OCI-LY3 (cell line): ENCODE results near the gene BMI1.

Source experiments
- H2AFZ ChIP-seq: fragments of 200-600, 300-600 bp; shearing (Covaris generic); 2 replicates; pipeline ENCODE4 v1.6.0; 2014; ENCODE audit warnings: antibody characterized with exemption, low read depth, low read length
- H3K27ac ChIP-seq: fragments of 200-600, 300-600 bp; sonication (generic); 2 replicates; pipeline ENCODE4 v1.5.1; 2014; ENCODE audit warnings: mild to moderate bottlenecking, low read length, moderate library complexity, mixed read lengths
- H3K27me3 ChIP-seq: fragments of 200-600, 300-600 bp; sonication (generic); 2 replicates; pipeline ENCODE4 v1.6.1; 2014; ENCODE audit warnings: low read depth, low read length, mixed read lengths
- H3K36me3 ChIP-seq: fragments of 200-600, 300-600 bp; sonication (generic); replicated peaks from 2 replicates; pipeline ENCODE3; 2014; ENCODE audit warnings: low read depth, low read length, mixed read lengths
- H3K4me1 ChIP-seq: fragments of 300-600, 200-600 bp; sonication (generic); 2 replicates; pipeline ENCODE4 v1.6.1; 2014; ENCODE audit warnings: low read length, mixed read lengths
- H3K4me2 ChIP-seq: fragments of 200-600, 300-600 bp; sonication (generic); 2 replicates; pipeline ENCODE4 v1.6.1; 2014; ENCODE audit warnings: low read length, mixed read lengths
- H3K4me3 ChIP-seq: fragments of 300-600, 200-600 bp; sonication (generic); 2 replicates; pipeline ENCODE4 v1.5.1; 2014; ENCODE audit warnings: antibody characterized with exemption, mild to moderate bottlenecking, low read length, moderate library complexity
- H3K79me2 ChIP-seq: fragments of 300-600, 200-600 bp; shearing (Covaris generic); 2 replicates; pipeline ENCODE4 v1.6.1; 2014; ENCODE audit warnings: mild to moderate bottlenecking, low read length, mixed read lengths
- H3K9ac ChIP-seq: fragments of 300-600, 200-600 bp; shearing (Covaris generic); 2 replicates; pipeline ENCODE4 v1.6.0; 2014; ENCODE audit warnings: mild to moderate bottlenecking, low read length, moderate library complexity
- H3K9me3 ChIP-seq: fragments of 200-600, 300-600 bp; shearing (Covaris generic); 2 replicates; pipeline ENCODE4 v1.6.1; 2014; ENCODE audit warnings: low read length, mixed read lengths; ENCODE audit not compliant: insufficient read depth
- H4K20me1 ChIP-seq: fragments of 200-600, 300-600 bp; sonication (generic); 2 replicates; pipeline ENCODE4 v1.6.1; 2016; ENCODE audit warnings: low read length, mixed read lengths; ENCODE audit not compliant: insufficient read depth
- EZH2phosphoT487 ChIP-seq: fragments of 200-600 bp; shearing (Covaris generic); IDR thresholded peaks from 2 replicates; pipeline ENCODE4 v1.6.1; 2018; ENCODE audit warnings: antibody characterized with exemption, mixed run types, low read depth
- TF ChIP-seq, protein P1 (sequence below): fragments of 200-600, 300-600 bp; sonication (generic); IDR thresholded peaks from 2 replicates; pipeline ENCODE4 v1.5.1; 2014; ENCODE audit warnings: antibody characterized with exemption, low read length, low read depth

The BMI1 gene

DNA sequence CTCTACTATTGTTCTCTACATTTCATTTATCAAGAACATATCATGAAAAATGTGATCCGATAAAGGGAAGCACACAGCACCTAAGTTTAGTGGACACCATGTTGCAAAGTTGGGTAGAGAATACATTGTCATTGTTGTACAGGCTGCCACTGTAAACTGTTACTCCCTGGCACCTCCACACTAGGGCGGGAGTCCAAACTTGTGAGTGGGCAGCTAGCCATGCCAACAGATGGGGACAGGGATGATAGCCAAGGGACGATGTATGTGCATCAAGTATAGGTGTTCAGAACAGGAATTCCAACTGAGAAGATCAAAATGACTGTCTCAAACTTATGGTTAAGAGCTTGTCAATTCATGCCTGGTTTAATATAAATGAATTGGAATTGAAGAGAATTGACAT, 35.8 kb upstream of the BMI1 start:
- Histone ChIP-seq H3K27me3 (no peaks in the 10 kb centered on the region), H3K27ac (no peak overlapping the region), H3K9ac (no peak overlapping the region), H4K20me1 (no peaks in the 10 kb centered on the region), H2AFZ (no peak overlapping the region), H3K9me3 (no peaks in the 10 kb centered on the region), H3K4me1 (no peaks in the 10 kb centered on the region), H3K4me3 (no peak overlapping the region), H3K79me2 (no peaks in the 10 kb centered on the region), H3K36me3 (no peaks in the 10 kb centered on the region), H3K4me2 (no peak overlapping the region)
- TF ChIP-seq, protein P1, sequence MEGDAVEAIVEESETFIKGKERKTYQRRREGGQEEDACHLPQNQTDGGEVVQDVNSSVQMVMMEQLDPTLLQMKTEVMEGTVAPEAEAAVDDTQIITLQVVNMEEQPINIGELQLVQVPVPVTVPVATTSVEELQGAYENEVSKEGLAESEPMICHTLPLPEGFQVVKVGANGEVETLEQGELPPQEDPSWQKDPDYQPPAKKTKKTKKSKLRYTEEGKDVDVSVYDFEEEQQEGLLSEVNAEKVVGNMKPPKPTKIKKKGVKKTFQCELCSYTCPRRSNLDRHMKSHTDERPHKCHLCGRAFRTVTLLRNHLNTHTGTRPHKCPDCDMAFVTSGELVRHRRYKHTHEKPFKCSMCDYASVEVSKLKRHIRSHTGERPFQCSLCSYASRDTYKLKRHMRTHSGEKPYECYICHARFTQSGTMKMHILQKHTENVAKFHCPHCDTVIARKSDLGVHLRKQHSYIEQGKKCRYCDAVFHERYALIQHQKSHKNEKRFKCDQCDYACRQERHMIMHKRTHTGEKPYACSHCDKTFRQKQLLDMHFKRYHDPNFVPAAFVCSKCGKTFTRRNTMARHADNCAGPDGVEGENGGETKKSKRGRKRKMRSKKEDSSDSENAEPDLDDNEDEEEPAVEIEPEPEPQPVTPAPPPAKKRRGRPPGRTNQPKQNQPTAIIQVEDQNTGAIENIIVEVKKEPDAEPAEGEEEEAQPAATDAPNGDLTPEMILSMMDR: no peak
- no peak for TF ChIP-seq EZH2phosphoT487

DNA sequence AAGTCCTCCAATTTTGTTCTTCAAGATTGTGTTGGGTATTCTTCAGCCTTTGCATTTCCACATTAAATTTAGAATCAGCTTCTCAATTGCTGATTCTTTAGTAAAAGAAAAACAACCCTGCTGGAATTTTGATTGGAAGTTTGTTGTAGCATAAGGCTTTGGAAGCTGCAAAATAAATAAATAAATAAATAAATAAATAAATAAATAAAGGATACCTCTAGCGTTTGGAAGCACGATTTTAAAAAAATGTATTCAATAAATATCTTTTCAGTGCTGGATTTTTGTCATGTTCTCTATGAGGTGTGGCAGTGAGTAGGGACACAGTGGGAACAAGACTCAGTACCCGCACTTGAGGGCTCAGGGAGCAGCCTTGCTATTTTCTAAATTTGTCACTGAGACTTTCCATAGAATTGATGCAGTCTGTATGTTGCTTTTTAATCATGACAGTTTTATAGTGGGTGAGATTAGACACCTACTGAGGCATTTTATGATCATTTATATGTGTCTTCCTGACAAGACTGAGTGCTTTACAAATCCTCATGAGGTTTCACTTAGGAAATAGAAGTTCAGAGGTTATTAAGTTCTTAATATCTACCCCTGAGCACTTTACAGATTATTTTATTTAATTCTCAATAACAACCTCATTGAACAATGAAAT, 27.0 kb upstream of the BMI1 start:
- H3K79me2 ChIP-seq: no peaks in the 10 kb centered on the region
- H3K4me2 ChIP-seq: no peak overlapping the region
- TF ChIP-seq EZH2phosphoT487: no peak
- TF ChIP-seq, protein P1: no peak
- H3K9me3 ChIP-seq: no peaks in the 10 kb centered on the region
- no peak overlapping the region for H3K9ac ChIP-seq
- H3K36me3 ChIP-seq: no peaks in the 10 kb centered on the region
- H3K4me1 ChIP-seq: no peaks in the 10 kb centered on the region
- no peaks in the 10 kb centered on the region for H3K27me3 ChIP-seq
- no peaks in the 10 kb centered on the region for H4K20me1 ChIP-seq
- no peak overlapping the region for H3K4me3 ChIP-seq
- H3K27ac ChIP-seq: no peak overlapping the region
- H2AFZ ChIP-seq: no peak overlapping the region

DNA sequence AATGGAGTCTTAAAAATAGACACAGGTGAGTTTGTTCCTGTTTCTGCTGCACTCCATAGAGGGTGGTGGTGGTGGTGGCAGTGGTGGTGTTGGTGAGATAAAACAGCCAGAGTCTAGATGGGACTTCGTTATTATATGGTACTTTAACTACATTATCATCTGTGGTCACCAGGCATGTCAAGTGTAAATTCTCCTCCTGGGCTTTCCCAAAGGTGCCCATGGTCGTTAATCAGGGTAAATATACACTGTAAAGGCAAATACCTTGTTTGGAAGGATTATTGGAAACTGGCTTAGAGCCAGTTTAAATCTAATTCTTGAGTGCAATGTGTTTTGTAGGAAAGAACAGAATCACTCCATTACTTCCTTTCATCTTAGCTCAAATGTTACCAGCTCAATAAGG, 26.2 kb upstream of the BMI1 start:
- Histone ChIP-seq H3K9ac (no peak overlapping the region), H3K4me3 (no peak overlapping the region), H4K20me1 (no peaks in the 10 kb centered on the region), H2AFZ (no peak overlapping the region), H3K4me1 (no peaks in the 10 kb centered on the region), H3K36me3 (no peaks in the 10 kb centered on the region), H3K9me3 (no peaks in the 10 kb centered on the region), H3K4me2 (no peak overlapping the region), H3K27me3 (no peaks in the 10 kb centered on the region), H3K79me2 (no peaks in the 10 kb centered on the region), H3K27ac (no peak overlapping the region)
- TF ChIP-seq EZH2phosphoT487: no peak
- TF ChIP-seq, protein P1: no peak

DNA sequence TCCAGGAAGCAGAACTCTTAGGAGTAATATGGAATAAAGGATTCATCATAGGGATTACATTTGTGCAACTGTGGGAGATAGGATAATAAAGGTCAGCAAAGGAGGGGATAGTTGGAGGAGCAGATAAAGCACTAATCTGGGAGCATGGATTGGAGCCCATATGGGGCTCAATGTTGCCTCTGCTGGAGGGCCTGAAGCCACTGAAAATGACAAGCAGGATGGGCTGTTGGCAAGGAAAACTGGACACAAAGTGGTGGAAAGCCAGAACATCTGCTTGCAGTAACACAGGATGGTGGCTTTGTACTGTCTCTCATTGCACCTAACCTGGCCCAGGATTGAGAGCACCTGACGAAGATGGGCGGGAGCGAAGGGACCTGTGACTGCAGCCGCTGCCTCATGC, 19.7 kb upstream of the BMI1 start:
- Histone ChIP-seq H3K27me3 (no peaks in the 10 kb centered on the region), H3K27ac (no peak overlapping the region), H3K36me3 (no peaks in the 10 kb centered on the region), H3K9ac (no peak overlapping the region), H2AFZ (no peak overlapping the region), H3K4me3 (no peak overlapping the region), H3K4me2 (no peak overlapping the region), H3K79me2 (no peaks in the 10 kb centered on the region), H4K20me1 (no peaks in the 10 kb centered on the region), H3K9me3 (no peaks in the 10 kb centered on the region), H3K4me1 (no peaks in the 10 kb centered on the region)
- TF ChIP-seq EZH2phosphoT487: no peak
- TF ChIP-seq, protein P1: no peak
